HepG2 (cell line): ENCODE measurements around the gene TDRD10. TPM values are rescaled to one million over a fixed set of nuclear protein-coding genes. Genes with fewer than 3 reads are reported as not detected.

Experiments used
- CAMTA2 ChIP-seq: sonication (generic); formaldehyde crosslinking; IDR thresholded peaks from 2 replicates; pipeline ENCODE4 v1.4.0; 2020; ENCODE audit warnings: mild to moderate bottlenecking, missing genetic modification reagents, borderline replicate concordance
- CBX2 ChIP-seq, 2 experiments: fragments of 200-600 bp in 1 of 2; sonication (generic); formaldehyde crosslinking in 1 of 2; IDR thresholded peaks; 2 replicates each; pipeline versions ENCODE4 v1.7.0 to v1.8.1; 2018 to 2022; ENCODE audit warnings: low read depth in 2 of 2, low read length in 1 of 2, mild to moderate bottlenecking in 1 of 2, missing genetic modification reagents in 1 of 2
- DMTF1 ChIP-seq: sonication (generic); formaldehyde crosslinking; IDR thresholded peaks from 2 replicates; pipeline ENCODE4 v1.4.0; 2020; ENCODE audit warnings: mild to moderate bottlenecking, missing genetic modification reagents
- HOMEZ ChIP-seq: IDR thresholded peaks from 2 replicates; pipeline ENCODE4 v1.6.1; 2016; ENCODE audit warnings: low read depth
- KDM3A ChIP-seq: IDR thresholded peaks from 2 replicates; pipeline ENCODE4 v1.6.1; 2018; ENCODE audit warnings: low read depth, missing compliant biosample characterization
- MEF2D ChIP-seq: sonication (generic); formaldehyde crosslinking; IDR thresholded peaks from 2 replicates; pipeline ENCODE4 v1.5.1; 2020; ENCODE audit warnings: mild to moderate bottlenecking, missing genetic modification reagents
- REST ChIP-seq, 2 experiments: IDR thresholded peaks; 2 replicates each; pipeline ENCODE4 v1.6.1; 2011 to 2012; ENCODE audit warnings: low read length in 2 of 2, borderline replicate concordance in 1 of 2, low read depth in 1 of 2, mild to moderate bottlenecking in 1 of 2, moderate library complexity in 1 of 2
- REXO4 ChIP-seq: sonication (generic); formaldehyde crosslinking; IDR thresholded peaks from 2 replicates; pipeline ENCODE4 v1.8.0; 2022; ENCODE audit warnings: missing genetic modification reagents, mild to moderate bottlenecking, borderline replicate concordance
- RFXAP ChIP-seq: sonication (generic); formaldehyde crosslinking; IDR thresholded peaks from 2 replicates; pipeline ENCODE4 v1.4.0; 2020; ENCODE audit warnings: missing genetic modification reagents, borderline replicate concordance
- SKIL ChIP-seq: sonication (generic); formaldehyde crosslinking; IDR thresholded peaks from 2 replicates; pipeline ENCODE4 v1.8.0; 2022; ENCODE audit warnings: missing genetic modification reagents, mild to moderate bottlenecking, moderate library complexity, borderline replicate concordance
- SOX5 ChIP-seq: IDR thresholded peaks from 2 replicates; pipeline ENCODE4 v1.6.1; 2016; ENCODE audit warnings: borderline replicate concordance
- ZBTB1 ChIP-seq: sonication (generic); formaldehyde crosslinking; IDR thresholded peaks from 2 replicates; pipeline ENCODE4 v1.4.0; 2020; ENCODE audit warnings: missing genetic modification reagents, borderline replicate concordance
- ZNF33B ChIP-seq: sonication (generic); formaldehyde crosslinking; IDR thresholded peaks from 2 replicates; pipeline ENCODE4 v1.5.1; 2020; ENCODE audit warnings: mild to moderate bottlenecking, missing genetic modification reagents
- ZNF44 ChIP-seq: sonication (generic); formaldehyde crosslinking; IDR thresholded peaks from 2 replicates; pipeline ENCODE4 v1.5.1; 2020; ENCODE audit warnings: mild to moderate bottlenecking, missing genetic modification reagents
- polyA plus RNA-seq, 8 experiments: library from polyadenylated mRNA; depleted of rRNA in 3 of 8; stranded (reverse) in 7 of 8; unstranded in 1 of 8; fragments of >200 nt; fragmentation: Illumina TruSeq in 4 of 8; extraction: Trizol in 4 of 8; gene quantifications; 2 replicates each; pipeline versions ENCODE4 v1.2.1 to v1.2.3, GENCODE V29; 2011 to 2016; ENCODE audit warnings: low read depth in 4 of 8, missing spikeins in 1 of 8, mixed read lengths in 1 of 8; ENCODE audit not compliant: insufficient read depth in 1 of 8
- total RNA-seq, 5 experiments: library from RNA; depleted of rRNA; stranded (reverse); fragments of >200 nt; fragmentation: Illumina TruSeq; extraction: Trizol; gene quantifications; 2 replicates each; pipeline ENCODE4 v1.2.3, GENCODE V29; 2016; ENCODE audit warnings: low read depth in 1 of 5
- TF ChIP-seq, protein P1 (sequence below): sonication (generic); formaldehyde crosslinking; IDR thresholded peaks from 2 replicates; pipeline ENCODE4 v1.5.0; 2020; ENCODE audit warnings: mild to moderate bottlenecking, missing genetic modification reagents, borderline replicate concordance

The TDRD10 gene
- total and polyA plus RNA-seq, 2 of the 13 experiments (the other 11 are each of a cell fraction or from before 2014, with no cell fraction given), result not detected

- TF ChIP-seq ZNF44 (CRISPR knock-in tag), result no peak
- 0 out of 2 replicates have a peak, but pooled peaks have one; percentile 57 for TF ChIP-seq MEF2D (CRISPR knock-in tag)
- peak; percentile 82; the same call in 1 of the 2 replicates for TF ChIP-seq REXO4 (CRISPR knock-in tag)
- TF ChIP-seq HOMEZ (CRISPR knock-in tag), result peak; percentile 63; the same call in 1 of the 2 replicates
- peak; percentile 67; the same call in 1 of the 2 replicates for TF ChIP-seq SOX5 (CRISPR knock-in tag)
- no peak; the same call in 1 of the 2 replicates for TF ChIP-seq ZBTB1
- TF ChIP-seq, protein P1, sequence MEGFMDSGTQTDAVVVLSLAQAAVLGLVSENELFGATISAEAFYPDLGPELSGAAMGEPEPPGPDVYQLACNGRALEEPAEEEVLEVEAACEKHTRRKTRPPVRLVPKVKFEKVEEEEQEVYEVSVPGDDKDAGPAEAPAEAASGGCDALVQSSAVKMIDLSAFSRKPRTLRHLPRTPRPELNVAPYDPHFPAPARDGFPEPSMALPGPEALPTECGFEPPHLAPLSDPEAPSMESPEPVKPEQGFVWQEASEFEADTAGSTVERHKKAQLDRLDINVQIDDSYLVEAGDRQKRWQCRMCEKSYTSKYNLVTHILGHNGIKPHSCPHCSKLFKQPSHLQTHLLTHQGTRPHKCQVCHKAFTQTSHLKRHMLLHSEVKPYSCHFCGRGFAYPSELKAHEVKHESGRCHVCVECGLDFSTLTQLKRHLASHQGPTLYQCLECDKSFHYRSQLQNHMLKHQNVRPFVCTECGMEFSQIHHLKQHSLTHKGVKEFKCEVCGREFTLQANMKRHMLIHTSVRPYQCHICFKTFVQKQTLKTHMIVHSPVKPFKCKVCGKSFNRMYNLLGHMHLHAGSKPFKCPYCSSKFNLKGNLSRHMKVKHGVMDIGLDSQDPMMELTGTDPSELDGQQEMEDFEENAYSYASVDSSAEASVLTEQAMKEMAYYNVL (CRISPR knock-in tag), result no peak
- TF ChIP-seq CAMTA2 (CRISPR knock-in tag), result peak; percentile 85; the same call in 1 of the 2 replicates
- peak; percentile 90 for TF ChIP-seq RFXAP
- TF ChIP-seq KDM3A, result peak; percentile 43; the same call in 1 of the 2 replicates
- TF ChIP-seq REST (IDR thresholded peaks at IDR 0.05; ENCODE audit: borderline replicate concordance in 1 of 2, low read depth in 1 of 2, low read length in 2 of 2), result peak in 1 of 2 experiments; percentile 98
- TF ChIP-seq ZNF33B (CRISPR knock-in tag), result peak; percentile 91; the same call in 1 of the 2 replicates
- TF ChIP-seq CBX2 (IDR thresholded peaks at IDR 0.05; ENCODE audit: low read depth, low read length), result no peak
- TF ChIP-seq CBX2 (CRISPR knock-in tag; IDR thresholded peaks at IDR 0.05; ENCODE audit: low read depth), result no peak
- TF ChIP-seq SKIL, result peak; percentile 56; the same call in 1 of the 2 replicates
- TF ChIP-seq DMTF1 (CRISPR knock-in tag), result no peak
Observed at GRCh38 chr1:154567386-154568156, 65.6 kb downstream of the TDRD10 start, which contains the start of gene CHRNB2 (continued).
